SJSA1 (cell line): ENCODE data around the gene WASHC4. TPM values are rescaled to one million over a fixed set of nuclear protein-coding genes. Genes with fewer than 3 reads are reported as not detected.
"Not testable (repeated sequence)": the region's sequence is repeated elsewhere in the genome, so short reads cannot be mapped to it uniquely, and the experiment has no call there.

ENCODE experiments used
- DNase-seq, 2 experiments: peaks; one replicate each; pipeline ENCODE4 v3.0.0-alpha.2; 2015 to 2020; ENCODE audit warnings: low spot score in 2 of 2, low read depth in 1 of 2
- H3K27ac ChIP-seq: fragments of 250-450 bp; sonication (Bioruptor Pico); 2 replicates; pipeline ENCODE4 v1.5.1; 2020; ENCODE audit warnings: mild to moderate bottlenecking, moderate library complexity
- H3K27me3 ChIP-seq: fragments of 250-450 bp; sonication (Bioruptor Pico); replicated peaks from 2 replicates; pipeline ENCODE4 v1.5.1; 2020; ENCODE audit warnings: mild to moderate bottlenecking, moderate library complexity
- H3K36me3 ChIP-seq: fragments of 250-450 bp; sonication (Bioruptor Pico); 2 replicates; pipeline ENCODE4 v1.5.1; 2020; ENCODE audit warnings: mild to moderate bottlenecking
- H3K4me1 ChIP-seq: fragments of 250-450 bp; sonication (Bioruptor Pico); replicated peaks from 2 replicates; pipeline ENCODE4 v1.6.1; 2021; ENCODE audit warnings: mild to moderate bottlenecking
- H3K4me3 ChIP-seq: fragments of 250-450 bp; sonication (Bioruptor Pico); 2 replicates; pipeline ENCODE4 v1.5.1; 2020; ENCODE audit warnings: mild to moderate bottlenecking
- H3K9me3 ChIP-seq: fragments of 250-450 bp; sonication (Bioruptor Pico); replicated peaks from 2 replicates; pipeline ENCODE4 v1.5.1; 2020; ENCODE audit warnings: mild to moderate bottlenecking
- total RNA-seq: library from RNA; depleted of rRNA; stranded (reverse); fragments of >200 nt; shearing (Covaris generic); gene quantifications from 2 replicates; pipeline ENCODE4 v1.2.3, GENCODE V29; 2014

WASHC4 gene
- total RNA-seq, 1 experiment from 2014 or later, result 70.5 TPM

DNA sequence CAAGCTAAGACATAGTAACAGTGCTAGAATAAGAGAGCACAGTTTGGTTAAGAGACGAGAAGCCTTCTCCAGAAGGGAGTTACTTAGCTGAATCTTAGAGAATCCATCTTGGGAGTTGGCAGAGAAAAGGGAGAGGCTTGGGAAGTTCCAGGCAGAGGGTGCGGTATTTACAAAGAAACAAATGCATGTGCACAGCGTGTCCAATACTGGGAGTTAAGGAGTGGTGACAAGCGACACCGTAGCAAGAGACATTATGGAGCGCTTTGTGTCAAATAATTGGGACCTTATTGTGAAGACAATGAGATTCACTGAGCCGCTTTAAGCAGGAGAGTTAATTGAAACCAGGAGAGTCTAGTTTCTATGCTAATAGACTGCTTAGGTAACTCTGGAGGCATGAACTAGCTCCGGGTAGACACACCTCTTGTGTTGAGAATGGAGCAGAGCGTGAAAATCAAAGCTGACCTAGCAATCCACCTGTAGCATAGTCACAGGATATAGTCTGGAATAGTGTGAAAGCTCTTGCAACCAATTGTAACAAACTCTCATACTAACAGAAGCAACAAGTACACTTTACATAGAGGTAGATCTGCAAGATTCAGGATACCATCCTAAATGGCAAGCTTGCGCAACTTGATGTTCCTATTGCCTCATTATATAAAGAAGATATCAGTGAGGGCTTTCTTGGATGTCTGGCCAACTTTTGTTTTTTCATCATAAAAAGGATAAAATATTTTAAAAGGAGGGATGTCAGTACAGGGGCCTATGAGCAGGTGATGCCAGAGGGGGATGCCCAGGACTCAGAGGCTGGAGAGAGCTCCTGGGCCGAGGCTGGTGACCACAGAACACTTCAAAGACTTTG lies 28.6 kb upstream of the WASHC4 start:
- Histone ChIP-seq H3K4me3 (no peak overlapping the region), H3K9me3 (no peaks in the 10 kb centered on the region), H3K4me1 (peaks cover 10% of the 10 kb centered on the region), H3K36me3 (no peaks in the 10 kb centered on the region), H3K27me3 (0 out of 2 replicates have a peak, but pooled peaks cover 2% of the 10 kb centered on the region), H3K27ac (no peak overlapping the region)
- no peak for DNase-seq

GRCh38 chr12:105083031-105083430 lies 24.5 kb upstream of the WASHC4 start:
- Histone ChIP-seq H3K9me3 (0 out of 2 replicates have a peak, but pooled peaks cover 3% of the 10 kb centered on the region), H3K27ac (no peak overlapping the region), H3K4me1 (peaks cover 14% of the 10 kb centered on the region), H3K36me3 (no peaks in the 10 kb centered on the region), H3K4me3 (no peak overlapping the region), H3K27me3 (0 out of 2 replicates have a peak, but pooled peaks cover 2% of the 10 kb centered on the region)
- no peak for DNase-seq

DNA sequence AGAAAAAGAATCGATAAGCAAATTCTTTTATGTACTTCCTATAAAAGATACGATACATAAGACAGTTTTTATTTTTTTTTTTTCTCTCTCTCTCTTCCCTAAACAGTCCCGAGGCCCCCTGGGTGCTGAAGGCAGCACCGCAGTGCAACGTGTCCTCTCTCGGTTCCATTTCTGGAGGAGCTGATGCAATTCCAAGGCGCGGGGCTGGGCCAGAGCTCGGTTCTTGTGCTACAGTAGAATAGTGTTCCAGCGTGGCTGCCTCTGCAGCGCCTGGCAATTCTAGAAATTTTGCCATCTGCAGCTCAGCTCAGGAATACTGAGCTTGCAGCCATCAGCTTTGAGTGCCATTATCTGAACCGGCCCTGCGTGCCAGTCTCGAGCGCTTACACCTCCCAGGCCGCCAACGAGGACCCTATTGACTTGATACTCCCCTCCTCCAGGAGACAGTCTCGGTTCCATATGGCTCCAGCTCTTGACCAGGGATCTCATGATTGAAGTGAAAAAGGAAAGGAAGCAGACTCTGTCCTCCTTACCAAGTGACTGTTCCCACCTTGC lies 23.9 kb upstream of the WASHC4 start:
- peak; percentile 24 to 46 for DNase-seq
- Histone ChIP-seq H3K9me3 (0 out of 2 replicates have a peak, but pooled peaks cover 3% of the 10 kb centered on the region), H3K36me3 (no peaks in the 10 kb centered on the region), H3K4me3 (peak overlapping the region; percentile 42), H3K4me1 (peaks cover 14% of the 10 kb centered on the region), H3K27ac (no peak overlapping the region), H3K27me3 (0 out of 2 replicates have a peak, but pooled peaks cover 2% of the 10 kb centered on the region)

GRCh38 chr12:105084251-105085250 lies 23.0 kb upstream of the WASHC4 start, which contains the start of gene ALDH1L2:
ALDH1L2 (minus strand) TSS chr12:105084458; CDS start chr12:105084436, 22 bp downstream.
- H3K27me3 ChIP-seq, result 0 out of 2 replicates have a peak, but pooled peaks cover 2% of the 10 kb centered on the region
- H3K4me3 ChIP-seq, result peak within 1 kb of the TSS; percentile 42
- H3K9me3 ChIP-seq, result 0 out of 2 replicates have a peak, but pooled peaks cover 3% of the 10 kb centered on the region
- peaks cover 14% of the 10 kb centered on the region for H3K4me1 ChIP-seq
- no peak within 1 kb of the TSS for H3K27ac ChIP-seq
- DNase-seq, result peak; percentile 19 to 81
- no peaks in the 10 kb centered on the region for H3K36me3 ChIP-seq

DNA sequence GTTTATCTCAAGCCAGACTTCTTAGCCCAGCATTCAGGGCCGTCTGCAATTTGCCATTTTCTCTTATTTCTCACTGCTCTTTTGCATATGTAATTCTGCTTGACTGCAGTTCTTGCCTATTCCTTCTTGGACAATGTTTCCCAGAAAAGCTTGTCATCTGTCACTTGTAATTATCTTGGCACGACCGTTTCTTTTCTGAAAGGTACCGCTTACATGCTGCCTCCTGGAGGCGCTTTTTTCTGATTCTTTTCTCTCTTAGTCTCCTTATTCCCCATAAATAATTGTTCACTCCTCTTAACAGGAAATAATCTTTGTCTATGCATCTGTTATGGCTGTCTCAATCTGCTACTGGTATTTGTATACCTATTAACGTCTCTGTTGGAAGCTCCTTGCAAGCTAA lies 22.0 kb upstream of the WASHC4 start:
- no peaks in the 10 kb centered on the region for H3K36me3 ChIP-seq
- H3K27me3 ChIP-seq, result no peaks in the 10 kb centered on the region
- no peak overlapping the region for H3K4me3 ChIP-seq
- 0 out of 2 replicates have a peak, but pooled peaks cover 3% of the 10 kb centered on the region for H3K9me3 ChIP-seq
- no peak overlapping the region for H3K27ac ChIP-seq
- H3K4me1 ChIP-seq, result peaks cover 14% of the 10 kb centered on the region
- DNase-seq, result no peak

GRCh38 chr12:105089817-105090216 lies 17.7 kb upstream of the WASHC4 start:
- Histone ChIP-seq H3K4me1 (no peaks in the 10 kb centered on the region), H3K4me3 (no peak overlapping the region), H3K27me3 (no peaks in the 10 kb centered on the region), H3K9me3 (peaks cover 4% of the 10 kb centered on the region; the same call in 1 of the 2 replicates), H3K27ac (no peak overlapping the region), H3K36me3 (no peaks in the 10 kb centered on the region)
- no peak for DNase-seq

GRCh38 chr12:105090361-105090760 lies 17.2 kb upstream of the WASHC4 start:
- Histone ChIP-seq H3K27ac (no peak overlapping the region), H3K27me3 (no peaks in the 10 kb centered on the region), H3K4me1 (no peaks in the 10 kb centered on the region), H3K36me3 (no peaks in the 10 kb centered on the region), H3K9me3 (peaks cover 3% of the 10 kb centered on the region; the same call in 1 of the 2 replicates), H3K4me3 (no peak overlapping the region)
- no peak for DNase-seq

GRCh38 chr12:105091476-105092206 lies 15.9 kb upstream of the WASHC4 start:
- H3K9me3 ChIP-seq, result peaks cover 3% of the 10 kb centered on the region; the same call in 1 of the 2 replicates
- H3K4me3 ChIP-seq, result no peak overlapping the region
- H3K4me1 ChIP-seq, result no peaks in the 10 kb centered on the region
- H3K27me3 ChIP-seq, result no peaks in the 10 kb centered on the region
- DNase-seq, result no peak
- H3K27ac ChIP-seq, result no peak overlapping the region
- H3K36me3 ChIP-seq, result no peaks in the 10 kb centered on the region

DNA sequence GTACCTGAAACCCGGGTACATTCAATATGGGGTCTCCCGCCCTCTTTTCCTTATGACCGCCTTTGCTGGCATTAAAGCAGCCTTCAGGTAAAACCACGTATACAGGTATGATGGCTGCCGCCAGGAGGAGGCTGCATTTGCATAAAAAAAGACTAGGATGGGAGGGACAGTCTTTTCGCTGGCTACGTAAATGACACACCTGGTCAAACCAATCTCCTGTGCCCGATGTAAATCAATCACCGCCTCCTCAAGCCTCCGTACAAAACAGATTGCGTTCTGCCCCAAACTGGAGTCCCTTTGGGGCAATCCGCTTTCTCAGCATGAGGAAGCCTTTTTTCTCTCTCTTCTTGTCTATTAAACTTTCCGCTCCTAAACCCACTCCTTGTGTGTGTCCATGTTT lies 15.2 kb upstream of the WASHC4 start:
- no peaks in the 10 kb centered on the region for H3K4me1 ChIP-seq

DNA sequence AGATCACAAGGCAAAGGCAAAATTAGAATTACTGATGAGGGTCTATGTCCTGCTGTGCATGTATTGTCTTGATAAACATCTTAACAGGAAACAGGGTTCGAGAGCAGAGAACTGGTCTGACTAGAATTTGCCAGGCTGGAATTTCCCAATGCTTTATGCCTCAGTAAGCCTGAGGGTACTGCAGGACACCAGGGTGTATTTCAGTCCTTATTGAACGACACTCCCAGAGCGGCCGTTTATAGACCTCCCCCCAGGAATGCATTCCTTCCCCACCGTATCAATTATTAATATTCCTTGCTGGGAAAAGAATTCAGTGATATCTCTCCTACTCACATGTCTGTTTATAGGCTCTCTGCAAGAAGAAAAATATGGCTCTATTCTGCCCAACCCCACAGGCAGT lies 12.2 kb upstream of the WASHC4 start:
- not testable (repeated sequence) for H3K27ac ChIP-seq, H3K27me3 ChIP-seq, H3K4me1 ChIP-seq, DNase-seq, H3K9me3 ChIP-seq, H3K36me3 ChIP-seq, H3K4me3 ChIP-seq

More for the DNA sequence above, 15.2 kb upstream of the WASHC4 start:
- Histone ChIP-seq H3K27me3 (no peaks in the 10 kb centered on the region), H3K4me3 (no peak overlapping the region), H3K27ac (no peak overlapping the region), H3K36me3 (no peaks in the 10 kb centered on the region), H3K9me3 (peaks cover 3% of the 10 kb centered on the region; the same call in 1 of the 2 replicates)
- no peak for DNase-seq

DNA sequence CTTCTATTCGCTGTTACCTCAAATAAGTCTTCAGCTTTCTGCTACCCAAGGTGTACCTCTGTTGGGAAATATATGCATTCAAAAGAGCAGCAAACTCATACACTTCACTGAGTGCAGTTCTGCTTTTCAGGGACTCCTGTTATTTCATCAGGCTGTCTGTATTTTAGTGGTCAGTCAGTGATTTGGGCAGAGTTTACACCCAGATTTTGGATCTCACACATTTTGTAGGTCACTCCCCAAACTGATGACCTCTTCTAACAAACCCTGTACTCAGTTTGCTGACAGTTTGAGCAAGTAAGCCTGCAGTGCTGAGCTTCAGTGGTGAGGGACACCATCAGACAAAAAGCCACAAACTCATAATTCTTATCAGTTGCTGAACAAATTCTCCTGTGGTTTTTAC lies 8.2 kb upstream of the WASHC4 start:
- Histone ChIP-seq H3K9me3 (0 out of 2 replicates have a peak, but pooled peaks cover 3% of the 10 kb centered on the region), H3K4me1 (peaks cover 8% of the 10 kb centered on the region), H3K27ac (no peak overlapping the region), H3K36me3 (no peaks in the 10 kb centered on the region), H3K27me3 (no peaks in the 10 kb centered on the region), H3K4me3 (no peak overlapping the region)
- DNase-seq, result no peak

- Histone ChIP-seq H3K27me3 (no peaks in the 10 kb centered on the region), H3K4me1 (peaks cover 8% of the 10 kb centered on the region), H3K9me3 (no peaks in the 10 kb centered on the region), H3K4me3 (no peak overlapping the region), H3K27ac (0 out of 2 replicates have a peak overlapping the region, but pooled peaks have one; percentile 17), H3K36me3 (no peaks in the 10 kb centered on the region)
- DNase-seq, result peak in 1 of 2 experiments; percentile 45
Observed at GRCh38 chr12:105100207-105100985, 7.1 kb upstream of the WASHC4 start.
